ENCODE results near the gene TAAR9. TPM values are rescaled to one million over a fixed set of nuclear protein-coding genes. Genes with fewer than 3 reads are reported as not detected.
"Not testable (repeated sequence)": the region's sequence is repeated elsewhere in the genome, so short reads cannot be mapped to it uniquely, and the experiment has no call there.

The TAAR9 gene
- total and polyA plus RNA-seq, 2 experiments from 2014 or later = not detected

- no peaks in the 10 kb centered on the region for H3K9me2 ChIP-seq (ENCODE audit: insufficient read depth)
- no peak within 1 kb of the TSS for H3K27ac ChIP-seq
- no peak within 1 kb of the TSS for H3K9ac ChIP-seq
- H2AFZ ChIP-seq = no peak within 1 kb of the TSS
- no peak within 1 kb of the TSS for H3K4me2 ChIP-seq (ENCODE audit: unreplicated experiment)
- H3K79me2 ChIP-seq (ENCODE audit: insufficient read depth) = no peaks in the 10 kb centered on the region
- no peak for DNase-seq
- H3K36me3 ChIP-seq (ENCODE audit: low read depth) = no peaks in the 10 kb centered on the region
- H3K4me1 ChIP-seq (ENCODE audit: insufficient read depth) = no peaks in the 10 kb centered on the region
- in situ Hi-C loops (cut with MboI) = no loop called here
- no peak within 1 kb of the TSS for H3K4me3 ChIP-seq
- TF ChIP-seq EZH2phosphoT487 (IDR thresholded peaks at IDR 0.05; ENCODE audit: insufficient read depth, low read depth) (no peak), EZH2 (IDR thresholded peaks at IDR 0.05; ENCODE audit: insufficient read depth, poor library complexity, severe bottlenecking) (no peak)
- H3K27me3 ChIP-seq (replicated peaks; ENCODE audit: insufficient read depth) = peaks cover 60% of the 10 kb centered on the region
- no peaks in the 10 kb centered on the region for H4K20me1 ChIP-seq (ENCODE audit: insufficient read depth)
- H3K9me3 ChIP-seq (ENCODE audit: low read depth) = no peaks in the 10 kb centered on the region
- WGBS, 2 experiments (ENCODE audit: low coverage in 1 of 2, low lambda C conversion rate in 2 of 2, missing lambda C conversion rate in 2 of 2) = 80 to 81% methylated on average over 2 of the region's 2 CpGs
- H3F3A ChIP-seq (ENCODE audit: insufficient read depth) = no peaks in the 10 kb centered on the region
Measured at GRCh38 chr6:132552372-132552771, 14.3 kb downstream of the TAAR9 start, which contains the start of gene TAAR8. TSS of gene TAAR8 (plus strand) at chr6:132552672. CDS start at chr6:132552693, 21 bp downstream.

GRCh38 chr6:132560087-132560486 is 22.0 kb downstream of the TAAR9 start:
- H3K27ac ChIP-seq; H3K4me3 ChIP-seq; H3K79me2 ChIP-seq (ENCODE audit: insufficient read depth); H3K36me3 ChIP-seq (ENCODE audit: low read depth); H2AFZ ChIP-seq; H3K9me2 ChIP-seq (ENCODE audit: insufficient read depth); H3F3A ChIP-seq (ENCODE audit: insufficient read depth); in situ Hi-C loops (cut with MboI); H3K9me3 ChIP-seq (ENCODE audit: low read depth); H3K9ac ChIP-seq; H4K20me1 ChIP-seq (ENCODE audit: insufficient read depth); DNase-seq; H3K4me2 ChIP-seq (ENCODE audit: unreplicated experiment); H3K4me1 ChIP-seq (ENCODE audit: insufficient read depth): not testable (repeated sequence)
- WGBS, 2 experiments (ENCODE audit: low coverage in 1 of 2, low lambda C conversion rate in 2 of 2, missing lambda C conversion rate in 2 of 2) = 20 to 23% methylated on average over 3 of the region's 3 CpGs
- H3K27me3 ChIP-seq (replicated peaks; ENCODE audit: insufficient read depth) = peaks cover 37% of the 10 kb centered on the region

GRCh38 chr6:132566404-132566803 is 28.3 kb downstream of the TAAR9 start:
- H3K27me3 ChIP-seq (replicated peaks; ENCODE audit: insufficient read depth) = peaks cover 73% of the 10 kb centered on the region
- H3K4me2 ChIP-seq (ENCODE audit: unreplicated experiment) = no peak overlapping the region
- no peak overlapping the region for H3K9ac ChIP-seq
- no peaks in the 10 kb centered on the region for H3K9me3 ChIP-seq (ENCODE audit: low read depth)
- H3K4me1 ChIP-seq (ENCODE audit: insufficient read depth) = no peaks in the 10 kb centered on the region
- no peaks in the 10 kb centered on the region for H3F3A ChIP-seq (ENCODE audit: insufficient read depth)
- H3K4me3 ChIP-seq = no peak overlapping the region
- no peaks in the 10 kb centered on the region for H3K9me2 ChIP-seq (ENCODE audit: insufficient read depth)
- in situ Hi-C loops (cut with MboI) = no loop called here
- H3K27ac ChIP-seq = no peak overlapping the region
- no peaks in the 10 kb centered on the region for H3K79me2 ChIP-seq (ENCODE audit: insufficient read depth)
- no peak overlapping the region for H2AFZ ChIP-seq
- no peaks in the 10 kb centered on the region for H3K36me3 ChIP-seq (ENCODE audit: low read depth)
- 66 to 67% methylated on average over 6 of the region's 6 CpGs for WGBS, 2 experiments (ENCODE audit: low coverage in 1 of 2, low lambda C conversion rate in 2 of 2, missing lambda C conversion rate in 2 of 2)
- TF ChIP-seq EZH2 (IDR thresholded peaks at IDR 0.05; ENCODE audit: insufficient read depth, poor library complexity, severe bottlenecking) (no peak), EZH2phosphoT487 (IDR thresholded peaks at IDR 0.05; ENCODE audit: insufficient read depth, low read depth) (no peak)
- H4K20me1 ChIP-seq (ENCODE audit: insufficient read depth) = no peaks in the 10 kb centered on the region
- DNase-seq = no peak

GRCh38 chr6:132567566-132567965 is 29.5 kb downstream of the TAAR9 start:
- Histone ChIP-seq H3K9me3 (ENCODE audit: low read depth) (no peaks in the 10 kb centered on the region), H3K27me3 (replicated peaks; ENCODE audit: insufficient read depth) (peaks cover 76% of the 10 kb centered on the region), H3K4me3 (no peak overlapping the region), H3K9me2 (ENCODE audit: insufficient read depth) (no peaks in the 10 kb centered on the region), H3K36me3 (ENCODE audit: low read depth) (no peaks in the 10 kb centered on the region), H3K9ac (no peak overlapping the region), H3F3A (ENCODE audit: insufficient read depth) (no peaks in the 10 kb centered on the region), H3K27ac (no peak overlapping the region), H4K20me1 (ENCODE audit: insufficient read depth) (no peaks in the 10 kb centered on the region), H2AFZ (no peak overlapping the region), H3K79me2 (ENCODE audit: insufficient read depth) (no peaks in the 10 kb centered on the region), H3K4me2 (ENCODE audit: unreplicated experiment) (no peak overlapping the region), H3K4me1 (ENCODE audit: insufficient read depth) (no peaks in the 10 kb centered on the region)
- WGBS, 2 experiments (ENCODE audit: low coverage in 1 of 2, low lambda C conversion rate in 2 of 2, missing lambda C conversion rate in 2 of 2) = 29 to 36% methylated on average over 1 of the region's 1 CpG
- TF ChIP-seq EZH2 (IDR thresholded peaks at IDR 0.05; ENCODE audit: insufficient read depth, poor library complexity, severe bottlenecking) (no peak), EZH2phosphoT487 (IDR thresholded peaks at IDR 0.05; ENCODE audit: insufficient read depth, low read depth) (no peak)
- DNase-seq = no peak
- in situ Hi-C loops (cut with MboI) = no loop called here

GRCh38 chr6:132568611-132569010 is 30.5 kb downstream of the TAAR9 start:
- no peak overlapping the region for H3K4me2 ChIP-seq (ENCODE audit: unreplicated experiment)
- no peaks in the 10 kb centered on the region for H3K9me2 ChIP-seq (ENCODE audit: insufficient read depth)
- WGBS, 2 experiments (ENCODE audit: low coverage in 1 of 2, low lambda C conversion rate in 2 of 2, missing lambda C conversion rate in 2 of 2) = 34 to 35% methylated on average over 6 of the region's 6 CpGs
- H3F3A ChIP-seq (ENCODE audit: insufficient read depth) = no peaks in the 10 kb centered on the region
- no peaks in the 10 kb centered on the region for H3K4me1 ChIP-seq (ENCODE audit: insufficient read depth)
- H3K9me3 ChIP-seq (ENCODE audit: low read depth) = no peaks in the 10 kb centered on the region
- no peak overlapping the region for H3K9ac ChIP-seq
- TF ChIP-seq EZH2 (IDR thresholded peaks at IDR 0.05; ENCODE audit: insufficient read depth, poor library complexity, severe bottlenecking) (no peak), EZH2phosphoT487 (IDR thresholded peaks at IDR 0.05; ENCODE audit: insufficient read depth, low read depth) (no peak)
- H4K20me1 ChIP-seq (ENCODE audit: insufficient read depth) = no peaks in the 10 kb centered on the region
- H2AFZ ChIP-seq = no peak overlapping the region
- in situ Hi-C loops (cut with MboI) = no loop called here
- no peak overlapping the region for H3K4me3 ChIP-seq
- H3K27ac ChIP-seq = no peak overlapping the region
- H3K36me3 ChIP-seq (ENCODE audit: low read depth) = no peaks in the 10 kb centered on the region
- H3K27me3 ChIP-seq (replicated peaks; ENCODE audit: insufficient read depth) = peaks cover 67% of the 10 kb centered on the region
- no peak for DNase-seq
- H3K79me2 ChIP-seq (ENCODE audit: insufficient read depth) = no peaks in the 10 kb centered on the region
